ENCODE measurements around the gene GGT6.

GRCh38 chr17:4527134-4527533 is 33.2 kb downstream of the GGT6 start:
- TF ChIP-seq EZH2 (IDR thresholded peaks at IDR 0.05; ENCODE audit: low read depth), result no peak
- TF ChIP-seq CTCF (conservative IDR thresholded peaks at IDR 0.05), result no peak
